Gastroesophageal sphincter (tissue), 3 donors: Measurements from ENCODE around the gene EXOC2.
"Not testable (repeated sequence)": the region's sequence is repeated elsewhere in the genome, so short reads cannot be mapped to it uniquely, and the experiment has no call there.

Experiments
- CTCF ChIP-seq, 4 experiments: fragments of 200-600 bp in 2 of 4; fragments of 450-650 bp in 2 of 4; sonication (generic) in 1 of 4; IDR thresholded peaks; one replicate each; pipeline ENCODE4 v1.5.1; 2017 to 2019; ENCODE audit warnings: antibody characterized with exemption in 4 of 4, mild to moderate bottlenecking in 2 of 4, moderate library complexity in 2 of 4
- POLR2A ChIP-seq, 2 donors: fragments of 450-650 bp; IDR thresholded peaks; one replicate each; pipeline ENCODE4 v1.6.1; 2017; ENCODE audit warnings: antibody characterized with exemption in 2 of 2, mild to moderate bottlenecking in 2 of 2, moderate library complexity in 1 of 2
- POLR2AphosphoS5 ChIP-seq: sonication (generic); formaldehyde crosslinking; IDR thresholded peaks from one replicate; pipeline ENCODE4 v1.6.1; 2017; ENCODE audit warnings: antibody characterized with exemption

DNA sequence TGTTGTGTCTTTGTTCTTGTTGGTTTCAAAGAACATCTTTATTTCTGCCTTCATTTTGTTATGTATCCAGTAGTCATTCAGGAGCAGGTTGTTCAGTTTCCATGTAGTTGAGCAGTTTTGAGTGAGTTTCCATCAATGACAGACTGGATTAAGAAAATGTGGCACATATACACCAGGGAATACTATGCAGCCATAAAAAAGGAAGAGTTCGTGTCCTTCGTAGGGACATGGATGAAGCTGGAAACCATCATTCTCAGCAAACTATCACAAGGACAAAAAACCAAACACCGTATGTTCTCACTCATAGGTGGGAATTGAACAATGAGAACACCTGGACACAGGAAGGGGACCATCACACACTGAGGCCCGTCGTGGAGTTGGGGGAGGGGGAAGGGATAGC is 87.0 kb downstream of the EXOC2 start:
- not testable (repeated sequence) for TF ChIP-seq POLR2AphosphoS5; CTCF (IDR thresholded peaks at IDR 0.05); POLR2A (IDR thresholded peaks at IDR 0.05)
